Astrocyte (in vitro differentiated cells and primary cell): Measurements from ENCODE around the gene AMPD2. TPM values are rescaled to one million over a fixed set of nuclear protein-coding genes. Genes with fewer than 3 reads are reported as not detected.

Source experiments
- DNase-seq: peaks from one replicate; pipeline ENCODE4 v3.0.0-alpha.2; 2010; ENCODE audit warnings: low read depth
- FAIRE-seq: peaks from 2 replicates; lab custom pipeline; 2011; peaks lifted over from hg19 to GRCh38; lab: Jason Lieb, UNC
- H2AFZ ChIP-seq: 2 replicates; pipeline ENCODE4 v1.6.0; 2012; ENCODE audit warnings: low read depth, low read length, inconsistent platforms
- H3K27ac ChIP-seq: 2 replicates; pipeline ENCODE4 v1.5.1; 2011; ENCODE audit warnings: low read depth, low read length, inconsistent platforms
- H3K27me3 ChIP-seq: 2 replicates; pipeline ENCODE4 v1.6.0; 2011; ENCODE audit warnings: low read length, inconsistent platforms; ENCODE audit not compliant: insufficient read depth
- H3K36me3 ChIP-seq: 2 replicates; pipeline ENCODE4 v1.5.1; 2011; ENCODE audit warnings: low read length, inconsistent platforms; ENCODE audit not compliant: insufficient read depth
- H3K4me1 ChIP-seq: 2 replicates; pipeline ENCODE4 v1.5.1; 2011; ENCODE audit warnings: low read length, inconsistent platforms; ENCODE audit not compliant: insufficient read depth
- H3K4me2 ChIP-seq: 2 replicates; pipeline ENCODE4 v1.6.0; 2012; ENCODE audit warnings: low read length, inconsistent platforms
- H3K4me3 ChIP-seq: 2 replicates; pipeline ENCODE4 v1.5.1; 2011; ENCODE audit warnings: low read depth, mild to moderate bottlenecking, low read length, inconsistent platforms; ENCODE audit not compliant: insufficient read depth
- H3K79me2 ChIP-seq: 2 replicates; pipeline ENCODE4 v1.6.0; 2012; ENCODE audit warnings: mild to moderate bottlenecking, low read length, inconsistent platforms; ENCODE audit not compliant: insufficient read depth
- H3K9ac ChIP-seq: 2 replicates; pipeline ENCODE4 v1.6.0; 2012; ENCODE audit warnings: mild to moderate bottlenecking, low read length, inconsistent platforms
- H3K9me3 ChIP-seq: 2 replicates; pipeline ENCODE4 v1.5.1; 2012; ENCODE audit warnings: low read depth, mild to moderate bottlenecking, low read length, inconsistent platforms; ENCODE audit not compliant: insufficient read depth
- H4K20me1 ChIP-seq: 2 replicates; pipeline ENCODE4 v1.6.0; 2012; ENCODE audit warnings: low read length, inconsistent platforms; ENCODE audit not compliant: insufficient read depth
- H3K27ac Mint-ChIP-seq: one replicate; pipeline ENCODE4 v1.8.0; 2021; ENCODE audit warnings: mild to moderate bottlenecking, mixed read lengths; ENCODE audit not compliant: unreplicated experiment
- H3K27me3 Mint-ChIP-seq: one replicate; pipeline ENCODE4 v1.8.0; 2021; ENCODE audit warnings: low read depth, mixed read lengths; ENCODE audit not compliant: unreplicated experiment
- H3K36me3 Mint-ChIP-seq: one replicate; pipeline ENCODE4 v1.8.0; 2021; ENCODE audit warnings: low read depth, mixed read lengths; ENCODE audit not compliant: unreplicated experiment
- H3K4me1 Mint-ChIP-seq: one replicate; pipeline ENCODE4 v1.8.0; 2021; ENCODE audit warnings: low read depth, mixed read lengths; ENCODE audit not compliant: unreplicated experiment
- H3K4me3 Mint-ChIP-seq: one replicate; pipeline ENCODE4 v1.8.0; 2021; ENCODE audit warnings: mild to moderate bottlenecking, moderate library complexity, mixed read lengths; ENCODE audit not compliant: unreplicated experiment
- H3K9me3 Mint-ChIP-seq: one replicate; pipeline ENCODE4 v1.8.0; 2021; ENCODE audit warnings: mild to moderate bottlenecking, mixed read lengths; ENCODE audit not compliant: unreplicated experiment
- EZH2 ChIP-seq: IDR thresholded peaks from 2 replicates; pipeline ENCODE4 v1.6.1; 2012; ENCODE audit warnings: mild to moderate bottlenecking, low read length, inconsistent platforms; ENCODE audit not compliant: insufficient read depth
- total RNA-seq: library from RNA; stranded (reverse); gene quantifications from 2 replicates; pipeline ENCODE4 v1.2.1, GENCODE V29; 2021
- TF ChIP-seq, protein P1 (sequence below): IDR thresholded peaks from 2 replicates; pipeline ENCODE4 v1.5.1; 2011; ENCODE audit warnings: low read depth, mild to moderate bottlenecking, inconsistent platforms, low read length, moderate library complexity; ENCODE audit not compliant: insufficient read depth

AMPD2 gene
- total RNA-seq, 1 donor from 2014 or later: 156 TPM

DNA sequence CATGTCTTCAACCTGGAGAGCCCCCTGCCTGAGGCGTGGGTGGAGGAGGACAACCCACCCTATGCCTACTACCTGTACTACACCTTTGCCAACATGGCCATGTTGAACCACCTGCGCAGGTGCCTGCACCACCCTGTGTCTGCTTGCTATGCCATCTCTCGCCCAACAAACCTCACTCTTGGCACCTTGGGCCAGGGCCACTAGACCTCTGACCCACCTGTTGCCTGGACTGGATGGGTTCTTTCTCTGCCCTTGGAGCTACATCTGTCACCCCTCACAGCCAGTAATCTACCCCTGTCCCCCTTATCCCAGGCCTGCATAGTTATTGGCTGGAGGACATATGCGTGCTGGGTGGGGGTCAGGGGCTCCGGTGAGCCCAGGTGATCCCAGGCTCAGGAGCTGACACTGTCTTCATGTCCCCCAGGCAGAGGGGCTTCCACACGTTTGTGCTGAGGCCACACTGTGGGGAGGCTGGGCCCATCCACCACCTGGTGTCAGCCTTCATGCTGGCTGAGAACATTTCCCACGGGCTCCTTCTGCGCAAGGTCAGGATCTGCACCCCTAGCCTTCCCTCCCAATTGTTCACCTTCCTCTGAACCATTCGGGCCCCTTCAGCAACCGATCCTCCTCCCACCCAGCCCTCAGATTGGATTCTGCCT lies 9.9 kb downstream of the AMPD2 start:
- peaks cover 28% of the 10 kb centered on the region for H3K36me3 Mint-ChIP-seq
- DNase-seq: no peak
- H3K27ac Mint-ChIP-seq: peak overlapping the region; percentile 62
- Histone ChIP-seq H3K9me3 (no peaks in the 10 kb centered on the region), H3K36me3 (peaks cover 24% of the 10 kb centered on the region), H3K9ac (no peak overlapping the region), H3K4me3 (no peak overlapping the region), H3K27ac (peak overlapping the region; percentile 67), H3K79me2 (peaks cover 24% of the 10 kb centered on the region), H4K20me1 (peaks cover 72% of the 10 kb centered on the region), H2AFZ (no peak overlapping the region), H3K4me1 (peaks cover 10% of the 10 kb centered on the region), H3K27me3 (no peaks in the 10 kb centered on the region), H3K4me2 (no peak overlapping the region)
- peaks cover 2% of the 10 kb centered on the region for H3K9me3 Mint-ChIP-seq
- TF ChIP-seq, protein P1, sequence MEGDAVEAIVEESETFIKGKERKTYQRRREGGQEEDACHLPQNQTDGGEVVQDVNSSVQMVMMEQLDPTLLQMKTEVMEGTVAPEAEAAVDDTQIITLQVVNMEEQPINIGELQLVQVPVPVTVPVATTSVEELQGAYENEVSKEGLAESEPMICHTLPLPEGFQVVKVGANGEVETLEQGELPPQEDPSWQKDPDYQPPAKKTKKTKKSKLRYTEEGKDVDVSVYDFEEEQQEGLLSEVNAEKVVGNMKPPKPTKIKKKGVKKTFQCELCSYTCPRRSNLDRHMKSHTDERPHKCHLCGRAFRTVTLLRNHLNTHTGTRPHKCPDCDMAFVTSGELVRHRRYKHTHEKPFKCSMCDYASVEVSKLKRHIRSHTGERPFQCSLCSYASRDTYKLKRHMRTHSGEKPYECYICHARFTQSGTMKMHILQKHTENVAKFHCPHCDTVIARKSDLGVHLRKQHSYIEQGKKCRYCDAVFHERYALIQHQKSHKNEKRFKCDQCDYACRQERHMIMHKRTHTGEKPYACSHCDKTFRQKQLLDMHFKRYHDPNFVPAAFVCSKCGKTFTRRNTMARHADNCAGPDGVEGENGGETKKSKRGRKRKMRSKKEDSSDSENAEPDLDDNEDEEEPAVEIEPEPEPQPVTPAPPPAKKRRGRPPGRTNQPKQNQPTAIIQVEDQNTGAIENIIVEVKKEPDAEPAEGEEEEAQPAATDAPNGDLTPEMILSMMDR: no peak
- no peak for TF ChIP-seq EZH2
- peaks cover 18% of the 10 kb centered on the region for H3K4me1 Mint-ChIP-seq
- H3K4me3 Mint-ChIP-seq: no peak overlapping the region
- no peak for FAIRE-seq
- no peaks in the 10 kb centered on the region for H3K27me3 Mint-ChIP-seq

DNA sequence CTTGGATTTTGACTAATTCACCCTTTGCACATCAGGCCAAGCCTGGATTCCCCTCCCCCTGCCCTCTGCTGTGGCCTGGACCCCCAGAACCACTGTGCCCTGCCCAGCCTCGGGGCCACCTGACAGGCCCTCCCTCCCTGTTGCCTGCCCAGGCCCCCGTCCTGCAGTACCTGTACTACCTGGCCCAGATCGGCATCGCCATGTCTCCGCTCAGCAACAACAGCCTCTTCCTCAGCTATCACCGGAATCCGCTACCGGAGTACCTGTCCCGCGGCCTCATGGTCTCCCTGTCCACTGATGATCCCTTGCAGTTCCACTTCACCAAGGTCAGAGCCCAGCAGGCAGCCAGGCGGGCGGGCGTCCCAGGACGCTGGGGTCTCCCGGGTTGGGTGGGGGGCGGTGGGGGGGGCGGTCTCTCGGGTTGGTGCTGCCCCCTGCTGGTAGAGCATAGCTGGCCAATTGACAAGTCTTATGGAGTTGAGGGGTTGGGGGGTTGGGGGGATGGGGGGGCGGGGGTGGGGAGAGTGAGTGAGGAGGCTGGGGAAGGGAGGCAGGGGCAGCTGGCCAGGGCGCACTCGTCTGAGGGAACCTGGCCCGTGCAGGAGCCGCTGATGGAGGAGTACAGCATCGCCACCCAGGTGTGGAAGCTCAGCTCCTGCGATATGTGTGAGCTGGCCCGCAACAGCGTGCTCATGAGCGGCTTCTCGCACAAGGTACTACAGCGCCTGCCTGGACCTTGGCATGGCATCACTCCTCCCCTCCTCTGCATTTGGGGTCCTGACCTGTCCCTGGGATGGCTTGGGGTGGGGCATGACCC lies 10.7 kb downstream of the AMPD2 start:
- H3K9ac ChIP-seq: no peak overlapping the region
- Mint-ChIP-seq H3K27me3 (no peaks in the 10 kb centered on the region), H3K4me1 (peaks cover 15% of the 10 kb centered on the region), H3K9me3 (peaks cover 2% of the 10 kb centered on the region), H3K36me3 (peaks cover 28% of the 10 kb centered on the region), H3K4me3 (peak overlapping the region; percentile 27), H3K27ac (no peak overlapping the region)
- FAIRE-seq (no peak), DNase-seq (no peak)
- H3K27me3 ChIP-seq: no peaks in the 10 kb centered on the region
- H2AFZ ChIP-seq: no peak overlapping the region
- H3K4me2 ChIP-seq: no peak overlapping the region
- H3K36me3 ChIP-seq: peaks cover 24% of the 10 kb centered on the region
- peaks cover 64% of the 10 kb centered on the region for H4K20me1 ChIP-seq
- H3K9me3 ChIP-seq: no peaks in the 10 kb centered on the region
- no peak overlapping the region for H3K27ac ChIP-seq
- no peak overlapping the region for H3K4me3 ChIP-seq
- H3K4me1 ChIP-seq: peaks cover 10% of the 10 kb centered on the region
- H3K79me2 ChIP-seq: peaks cover 16% of the 10 kb centered on the region
- TF ChIP-seq, protein P1: no peak
- no peak for TF ChIP-seq EZH2
